RWPE1 (cell line): ENCODE measurements around the gene SLC50A1.

Source experiments
- CTCF ChIA-PET: fragments of 350-600 bp; sonication (Branson Sonifier 250); formaldehyde crosslinking; extraction: SDS; loops from one replicate; lab custom pipeline; 2021; lab: Yijun Ruan, JAX
- POLR2A ChIA-PET: fragments of 400-600 bp; formaldehyde crosslinking; extraction: SDS; loops from one replicate; lab custom pipeline; 2020; ENCODE audit warnings: antibody characterized with exemption; ENCODE audit not compliant: low non-redundant PET; lab: Yijun Ruan, JAX
- DNase-seq: peaks from one replicate; pipeline ENCODE4 v3.0.0; 2012; ENCODE audit warnings: low spot score
- H3K27ac ChIP-seq: fragments of 450-650 bp; 2 replicates; pipeline ENCODE4 v1.5.1; 2017
- CTCF ChIP-seq: fragments of 450-650 bp; conservative IDR thresholded peaks from 2 replicates; pipeline ENCODE4 v1.5.1; 2017; ENCODE audit warnings: low read depth, mild to moderate bottlenecking

Gene SLC50A1

GRCh38 chr1:155184351-155184811 is 48.7 kb downstream of the SLC50A1 start:
- TF ChIP-seq CTCF: no peak
- DNase-seq: no peak
- peak overlapping the region; percentile 64 for H3K27ac ChIP-seq
- CTCF ChIA-PET: interaction anchor here (0.6 to 2.3 kb wide), 2 partner anchors 9 to 96 kb away, joined by 4 to 15 read pairs; no protein-coding TSS in a partner anchor
- POLR2A ChIA-PET: no interaction called here

- H3K27ac ChIP-seq: peak overlapping the region; percentile 64
- TF ChIP-seq CTCF: no peak
- POLR2A ChIA-PET: no interaction called here
- no peak for DNase-seq
- CTCF ChIA-PET: interaction anchor here (2.3 kb wide), 1 partner anchor 9 kb away, joined by 15 read pairs; no protein-coding TSS in a partner anchor
Measured at GRCh38 chr1:155184835-155185782, 49.5 kb downstream of the SLC50A1 start.

- ChIA-PET CTCF (interaction anchor here (2.3 kb wide), 1 partner anchor 8 kb away, joined by 15 read pairs; no protein-coding TSS in a partner anchor), POLR2A (no interaction called here)
- DNase-seq: no peak
- peak overlapping the region; percentile 64 for H3K27ac ChIP-seq
- TF ChIP-seq CTCF: no peak
Measured at GRCh38 chr1:155185783-155186066, 50.1 kb downstream of the SLC50A1 start.

- CTCF ChIA-PET: interaction anchor here (0.8 to 1.1 kb wide), 2 partner anchors 9 to 983 kb away, joined by 4 read pairs; no protein-coding TSS in a partner anchor
- POLR2A ChIA-PET: no interaction called here
- peak overlapping the region; percentile 64 for H3K27ac ChIP-seq
- DNase-seq: no peak
- TF ChIP-seq CTCF: no peak
Measured at GRCh38 chr1:155186067-155186793, 50.6 kb downstream of the SLC50A1 start.

GRCh38 chr1:155186794-155187455 is 51.3 kb downstream of the SLC50A1 start:
- peak overlapping the region; percentile 64 for H3K27ac ChIP-seq
- no peak for TF ChIP-seq CTCF

DNA sequence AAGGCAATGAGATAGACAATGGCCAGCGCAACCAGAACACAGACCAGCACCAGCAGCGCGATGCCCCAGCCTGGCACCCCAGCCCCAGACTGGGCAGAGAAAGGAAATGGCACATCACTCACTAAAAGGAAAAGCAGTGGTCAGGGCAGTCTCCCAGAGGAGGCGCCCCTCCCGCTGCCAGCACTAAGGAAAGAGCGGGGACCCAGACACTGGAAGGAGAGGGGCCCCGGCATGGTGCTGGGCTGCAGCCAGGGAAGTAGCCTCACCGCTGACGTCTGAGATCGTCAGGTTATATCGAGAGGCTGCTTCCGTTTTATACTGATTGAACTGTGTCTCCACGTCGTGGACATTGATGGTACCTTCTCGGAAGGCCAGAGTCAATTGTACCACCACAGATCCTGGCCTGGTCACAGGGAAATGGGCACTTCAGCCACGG is 51.8 kb downstream of the SLC50A1 start:
- CTCF ChIA-PET: interaction anchor here (0.6 kb wide), 1 partner anchor 19 kb away, joined by 7 read pairs; no protein-coding TSS in a partner anchor
- POLR2A ChIA-PET: no interaction called here
- TF ChIP-seq CTCF: no peak
- H3K27ac ChIP-seq: peak overlapping the region; percentile 64; the same call in 1 of the 2 replicates
- no peak for DNase-seq

More at GRCh38 chr1:155186794-155187455, 51.3 kb downstream of the SLC50A1 start:
- ChIA-PET POLR2A (no interaction called here), CTCF (interaction anchor here (0.6 to 1.1 kb wide), 3 partner anchors 10 to 984 kb away, joined by 4 to 7 read pairs (median 4); no protein-coding TSS in a partner anchor)
- DNase-seq: no peak
